Osteoblast (primary cell): Measurements from ENCODE around the gene MAD1L1. TPM values are rescaled to one million over a fixed set of nuclear protein-coding genes. Genes with fewer than 3 reads are reported as not detected.
A peak's percentile ranks its signal among the peaks of the same experiment; 100 is the strongest.

ENCODE experiments used
- DNase-seq: peaks from one replicate; pipeline ENCODE4 v3.0.0; 2011; ENCODE audit warnings: low spot score, mixed read lengths; ENCODE audit not compliant: insufficient read length; ENCODE audit errors: missing footprints
- H2AFZ ChIP-seq: 2 replicates; pipeline ENCODE4 v1.6.0; 2011; ENCODE audit warnings: mild to moderate bottlenecking, low read length
- H3K27ac ChIP-seq: 2 replicates; pipeline ENCODE4 v1.5.1; 2011; ENCODE audit warnings: mild to moderate bottlenecking, low read depth, low read length, moderate library complexity
- H3K27me3 ChIP-seq: 2 replicates; pipeline ENCODE4 v1.6.0; 2012; ENCODE audit warnings: mild to moderate bottlenecking, control low read depth, inconsistent platforms, low read length, moderate library complexity; ENCODE audit not compliant: insufficient read depth
- H3K36me3 ChIP-seq: 2 replicates; pipeline ENCODE4 v1.5.1; 2011; ENCODE audit warnings: mild to moderate bottlenecking, low read length, control low read depth, moderate library complexity; ENCODE audit not compliant: insufficient read depth
- H3K4me1 ChIP-seq: 2 replicates; pipeline ENCODE4 v1.5.1; 2011; ENCODE audit warnings: mild to moderate bottlenecking, low read length, control low read depth, moderate library complexity; ENCODE audit not compliant: insufficient read depth
- H3K4me2 ChIP-seq: 2 replicates; pipeline ENCODE4 v1.6.0; 2011; ENCODE audit warnings: mild to moderate bottlenecking, low read length; ENCODE audit not compliant: insufficient read depth
- H3K4me3 ChIP-seq: fragments of 200-600 bp; sonication (generic); 3 replicates; pipeline ENCODE4 v1.5.1; 2012; ENCODE audit warnings: mild to moderate bottlenecking, low read length, inconsistent platforms; ENCODE audit not compliant: insufficient read depth
- H3K79me2 ChIP-seq: 2 replicates; pipeline ENCODE4 v1.6.0; 2012; ENCODE audit warnings: mild to moderate bottlenecking, low read length, control low read depth, inconsistent platforms; ENCODE audit not compliant: insufficient read depth
- H3K9me3 ChIP-seq: 2 replicates; pipeline ENCODE4 v1.5.1; 2011; ENCODE audit warnings: low read depth, low read length, control low read depth
- H4K20me1 ChIP-seq: 2 replicates; pipeline ENCODE4 v1.6.0; 2012; ENCODE audit warnings: mild to moderate bottlenecking, low read length, control low read depth; ENCODE audit not compliant: insufficient read depth
- total RNA-seq: library from RNA; depleted of rRNA; stranded (reverse); fragments of >200 nt; gene quantifications from 2 replicates; pipeline ENCODE4 v1.2.3, GENCODE V29; 2012
- TF ChIP-seq, protein P1 (sequence below): IDR thresholded peaks from 2 replicates; pipeline ENCODE4 v1.5.1; 2011; ENCODE audit warnings: mild to moderate bottlenecking, low read depth, low read length, moderate library complexity; ENCODE audit errors: extremely low read depth

MAD1L1 gene
- total RNA-seq, 1 donor: 66.2 TPM

DNA sequence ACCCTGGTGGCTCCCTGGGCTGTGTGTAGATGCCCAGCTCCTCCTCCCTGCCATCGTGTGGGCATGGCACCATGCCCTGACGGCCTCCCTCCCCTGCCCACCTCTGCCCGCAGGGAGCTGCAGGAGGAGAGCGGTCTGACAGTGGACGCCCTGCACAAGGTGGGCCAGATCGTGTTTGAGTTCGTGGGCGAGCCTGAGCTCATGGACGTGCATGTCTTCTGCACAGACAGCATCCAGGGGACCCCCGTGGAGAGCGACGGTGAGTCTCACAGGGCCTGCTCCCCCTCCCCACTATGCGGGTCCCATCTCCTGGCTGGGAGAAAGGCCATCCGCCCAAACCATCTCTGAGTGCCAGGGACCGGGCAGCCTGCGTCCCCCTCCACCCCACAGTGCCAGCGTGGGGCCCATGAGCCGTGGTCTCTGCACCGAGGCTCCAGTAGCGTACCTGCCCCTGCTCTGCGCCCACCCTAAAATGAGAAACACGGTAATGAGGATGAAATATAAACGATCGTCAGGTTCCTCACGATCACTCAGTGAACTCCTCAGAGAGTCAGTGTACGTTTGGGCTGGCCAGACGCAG is 17.1 kb upstream of the MAD1L1 start:
- peaks cover 7% of the 10 kb centered on the region for H3K36me3 ChIP-seq
- TF ChIP-seq, protein P1, sequence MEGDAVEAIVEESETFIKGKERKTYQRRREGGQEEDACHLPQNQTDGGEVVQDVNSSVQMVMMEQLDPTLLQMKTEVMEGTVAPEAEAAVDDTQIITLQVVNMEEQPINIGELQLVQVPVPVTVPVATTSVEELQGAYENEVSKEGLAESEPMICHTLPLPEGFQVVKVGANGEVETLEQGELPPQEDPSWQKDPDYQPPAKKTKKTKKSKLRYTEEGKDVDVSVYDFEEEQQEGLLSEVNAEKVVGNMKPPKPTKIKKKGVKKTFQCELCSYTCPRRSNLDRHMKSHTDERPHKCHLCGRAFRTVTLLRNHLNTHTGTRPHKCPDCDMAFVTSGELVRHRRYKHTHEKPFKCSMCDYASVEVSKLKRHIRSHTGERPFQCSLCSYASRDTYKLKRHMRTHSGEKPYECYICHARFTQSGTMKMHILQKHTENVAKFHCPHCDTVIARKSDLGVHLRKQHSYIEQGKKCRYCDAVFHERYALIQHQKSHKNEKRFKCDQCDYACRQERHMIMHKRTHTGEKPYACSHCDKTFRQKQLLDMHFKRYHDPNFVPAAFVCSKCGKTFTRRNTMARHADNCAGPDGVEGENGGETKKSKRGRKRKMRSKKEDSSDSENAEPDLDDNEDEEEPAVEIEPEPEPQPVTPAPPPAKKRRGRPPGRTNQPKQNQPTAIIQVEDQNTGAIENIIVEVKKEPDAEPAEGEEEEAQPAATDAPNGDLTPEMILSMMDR: no peak
- H3K79me2 ChIP-seq: peaks cover 3% of the 10 kb centered on the region
- no peaks in the 10 kb centered on the region for H3K27me3 ChIP-seq
- H4K20me1 ChIP-seq: no peaks in the 10 kb centered on the region
- no peak for DNase-seq
- peak overlapping the region; percentile 96 for H3K27ac ChIP-seq
- peaks cover 20% of the 10 kb centered on the region for H3K4me1 ChIP-seq
- no peaks in the 10 kb centered on the region for H3K9me3 ChIP-seq
- peak overlapping the region; percentile 74 for H3K4me2 ChIP-seq
- H2AFZ ChIP-seq: peak overlapping the region; percentile 71
- H3K4me3 ChIP-seq: peak overlapping the region; percentile 53

DNA sequence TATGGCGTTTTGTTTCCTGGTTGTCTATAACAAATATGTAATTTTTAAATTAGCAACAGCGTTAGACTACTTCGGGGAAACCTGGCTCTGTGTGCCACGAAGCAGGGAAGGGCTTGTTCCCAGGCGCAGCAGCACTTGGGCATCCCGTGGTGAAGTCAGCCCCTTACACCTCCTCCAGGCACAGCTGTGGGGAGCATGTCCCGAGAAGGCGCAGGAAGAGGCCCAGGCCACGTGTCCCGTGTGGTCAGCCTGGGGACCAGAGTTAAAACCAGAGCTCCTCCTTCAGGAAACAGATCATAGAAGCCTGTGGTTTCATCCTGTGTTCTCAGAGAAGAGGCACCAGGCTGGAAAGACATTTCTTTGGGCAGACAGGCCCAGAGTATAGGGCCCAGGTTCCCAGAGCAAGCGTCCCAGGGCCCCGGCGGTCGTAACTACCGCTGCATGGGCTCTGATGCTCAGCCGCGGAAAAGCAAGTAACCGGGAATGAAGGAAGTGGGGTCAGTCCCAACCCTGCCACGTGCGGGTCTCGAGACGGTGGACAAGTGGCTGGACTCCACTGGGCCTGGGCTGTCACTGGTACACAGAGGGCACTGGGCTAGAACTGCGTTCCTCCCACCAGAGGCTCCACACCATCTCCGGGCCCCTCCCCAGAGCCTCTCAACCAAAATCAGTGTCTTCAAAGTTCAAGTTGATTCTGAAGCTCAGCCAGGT is 16.4 kb upstream of the MAD1L1 start:
- no peaks in the 10 kb centered on the region for H3K27me3 ChIP-seq
- peaks cover 3% of the 10 kb centered on the region for H3K79me2 ChIP-seq
- peaks cover 7% of the 10 kb centered on the region for H3K36me3 ChIP-seq
- H3K4me1 ChIP-seq: peaks cover 20% of the 10 kb centered on the region
- no peaks in the 10 kb centered on the region for H4K20me1 ChIP-seq
- peak; percentile 100 for DNase-seq
- TF ChIP-seq, protein P1: peak; percentile 25
- peak overlapping the region; percentile 96 for H3K27ac ChIP-seq
- H3K9me3 ChIP-seq: no peaks in the 10 kb centered on the region
- peak overlapping the region; percentile 53 for H3K4me3 ChIP-seq
- peak overlapping the region; percentile 74 for H3K4me2 ChIP-seq
- H2AFZ ChIP-seq: peak overlapping the region; percentile 71

DNA sequence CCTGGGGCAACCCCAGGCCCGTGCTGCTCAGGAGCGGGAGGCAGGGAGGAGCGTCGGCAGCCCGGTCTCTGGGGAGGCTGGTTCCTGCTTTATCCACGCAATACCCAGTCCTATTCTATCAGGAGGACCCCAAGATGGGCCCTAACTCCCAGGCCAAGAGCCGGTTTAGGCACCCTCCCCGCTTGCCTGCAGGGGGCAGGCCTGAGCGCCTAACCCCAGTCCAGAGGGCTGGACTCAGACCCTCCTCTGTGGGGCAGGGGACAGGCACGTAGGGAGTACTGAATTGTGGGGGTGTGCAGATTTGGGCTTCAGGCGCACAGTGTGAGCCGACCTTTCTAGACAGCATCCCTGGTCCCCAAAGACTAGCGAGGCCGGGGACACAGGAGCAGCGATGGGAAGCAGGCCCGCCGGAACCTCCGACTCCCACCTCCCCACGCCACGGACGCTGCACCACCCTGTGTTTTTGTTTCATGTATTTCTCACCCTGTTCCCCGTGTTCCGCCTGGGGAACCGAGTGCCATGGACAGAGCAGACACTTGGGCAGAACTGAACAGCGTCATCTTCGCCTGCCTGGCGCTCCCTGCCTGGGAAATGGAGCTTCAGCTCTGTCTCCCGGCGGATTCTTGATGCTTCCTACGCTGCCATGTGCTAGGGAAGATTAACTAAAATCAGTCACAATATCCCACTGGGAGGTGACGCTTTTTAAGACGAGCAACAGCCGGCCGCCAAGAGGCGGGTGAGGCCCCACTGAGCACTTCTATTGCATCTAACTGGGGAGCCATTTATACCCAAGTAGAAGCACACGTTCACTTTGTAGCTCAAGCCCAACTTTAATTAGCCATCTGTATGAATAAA is 14.6 kb upstream of the MAD1L1 start:
- H3K4me2 ChIP-seq: no peak overlapping the region
- H3K9me3 ChIP-seq: no peaks in the 10 kb centered on the region
- no peak overlapping the region for H3K27ac ChIP-seq
- H4K20me1 ChIP-seq: no peaks in the 10 kb centered on the region
- TF ChIP-seq, protein P1: peak; percentile 64
- H3K79me2 ChIP-seq: peaks cover 3% of the 10 kb centered on the region
- peaks cover 38% of the 10 kb centered on the region for H3K4me1 ChIP-seq
- H2AFZ ChIP-seq: no peak overlapping the region
- peaks cover 7% of the 10 kb centered on the region for H3K36me3 ChIP-seq
- no peaks in the 10 kb centered on the region for H3K27me3 ChIP-seq
- peak; percentile 92 for DNase-seq
- H3K4me3 ChIP-seq: no peak overlapping the region
